ENCODE measurements around the gene KIF22.
"Not testable (repeated sequence)": the region's sequence is repeated elsewhere in the genome, so short reads cannot be mapped to it uniquely, and the experiment has no call there.

The KIF22 gene

DNA sequence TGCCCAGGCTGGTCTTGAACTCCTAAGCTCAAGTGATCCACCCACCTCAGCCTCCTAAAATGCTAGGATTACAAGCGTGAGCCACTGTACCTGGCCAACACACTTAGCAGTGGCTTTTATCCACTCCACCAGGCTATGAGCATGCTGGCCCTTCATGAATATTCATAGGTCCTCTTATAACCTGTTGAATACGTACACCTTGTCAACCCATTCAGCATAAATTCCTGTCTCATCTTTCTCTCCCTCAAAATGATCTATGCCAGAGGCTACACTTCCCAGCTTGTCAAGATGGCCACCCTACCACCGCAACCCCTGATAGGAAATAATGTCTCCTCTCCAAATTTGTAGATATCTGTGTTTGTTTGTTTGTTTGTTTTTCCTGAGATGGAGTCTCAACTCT lies 23.5 kb upstream of the KIF22 start:
- DNase-seq = no peak

- no peak for DNase-seq
These were observed 21.0 kb upstream of the KIF22 start for GRCh38 chr16:29769507-29769906.

GRCh38 chr16:29770250-29770929 lies 20.2 kb upstream of the KIF22 start:
- no peak for DNase-seq

DNA sequence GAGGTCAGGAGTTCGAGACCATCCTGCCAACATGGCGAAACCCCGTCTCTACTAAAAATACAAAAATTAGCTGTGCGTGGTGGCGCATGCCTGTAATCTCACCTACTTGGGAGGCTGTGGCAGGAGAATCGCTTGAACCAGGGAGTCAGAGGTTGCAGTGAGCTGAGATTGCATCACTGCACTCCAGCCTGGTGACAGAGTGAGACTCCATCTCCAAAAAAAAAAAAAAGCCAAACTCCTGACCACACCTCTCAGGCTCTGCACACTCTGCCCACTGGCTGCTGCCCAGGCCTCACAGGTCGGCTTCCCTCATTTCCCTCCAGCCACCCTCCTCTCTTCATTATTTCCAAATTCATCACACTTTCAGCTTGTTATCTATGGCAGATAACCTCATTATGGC lies 18.2 kb upstream of the KIF22 start:
- not testable (repeated sequence) for DNase-seq

GRCh38 chr16:29774730-29775129 lies 15.8 kb upstream of the KIF22 start:
- DNase-seq = no peak

DNA sequence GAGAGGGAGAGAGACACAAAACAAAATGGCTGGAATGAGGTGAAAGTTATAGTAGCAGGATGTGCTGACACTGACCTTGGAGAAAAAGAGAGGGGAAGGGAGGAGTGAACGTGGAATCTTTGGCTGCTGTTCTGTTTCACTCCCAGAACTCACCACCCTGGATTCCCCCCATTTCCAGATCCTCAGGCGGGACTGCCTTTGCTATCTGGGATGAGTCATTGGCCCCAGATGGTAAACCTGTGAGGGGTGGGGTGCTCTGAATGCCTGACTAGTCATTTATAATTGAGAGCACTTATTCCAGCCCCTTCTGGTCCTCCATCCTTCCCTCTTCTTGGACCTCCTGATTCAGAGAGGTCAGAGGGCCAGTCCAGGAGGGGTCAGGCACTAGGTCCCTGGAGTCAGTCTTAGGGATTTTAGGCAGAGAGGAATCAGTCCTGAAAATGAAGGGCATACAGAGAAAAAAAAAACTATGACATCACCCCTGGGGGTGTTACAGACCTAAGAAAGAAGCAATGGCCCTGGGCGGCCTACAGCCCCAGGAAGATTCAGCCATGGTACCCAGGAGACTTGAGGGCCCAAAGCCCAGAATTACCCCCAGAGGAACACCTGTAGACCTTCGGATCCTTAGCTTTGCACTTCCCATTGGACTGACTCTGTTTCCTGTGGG lies 14.7 kb upstream of the KIF22 start:
- no peak for DNase-seq

- DNase-seq = no peak
These were observed 12.8 kb upstream of the KIF22 start, which contains the start of gene ZG16 for GRCh38 chr16:29777576-29778350. ZG16 (plus strand) TSS chr16:29778256; CDS start chr16:29779267, 1,011 bp downstream.

DNA sequence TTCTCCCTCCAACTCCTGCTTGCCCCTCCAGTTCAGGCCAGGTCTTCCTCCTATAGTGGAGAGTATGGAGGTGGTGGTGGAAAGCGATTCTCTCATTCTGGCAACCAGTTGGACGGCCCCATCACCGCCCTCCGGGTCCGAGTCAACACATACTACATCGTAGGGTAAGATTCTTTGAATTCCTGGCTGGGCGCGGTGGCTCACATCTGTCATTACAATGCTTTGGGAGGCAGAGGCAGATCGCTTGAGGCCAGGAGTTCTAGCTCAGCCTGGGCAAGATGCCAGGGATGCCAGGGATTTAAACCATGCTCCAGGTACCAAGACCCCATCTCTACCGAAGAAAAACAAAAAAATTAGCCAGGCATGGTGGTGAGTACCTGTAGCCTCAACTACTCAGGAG lies 11.1 kb upstream of the KIF22 start:
- DNase-seq = no peak

DNA sequence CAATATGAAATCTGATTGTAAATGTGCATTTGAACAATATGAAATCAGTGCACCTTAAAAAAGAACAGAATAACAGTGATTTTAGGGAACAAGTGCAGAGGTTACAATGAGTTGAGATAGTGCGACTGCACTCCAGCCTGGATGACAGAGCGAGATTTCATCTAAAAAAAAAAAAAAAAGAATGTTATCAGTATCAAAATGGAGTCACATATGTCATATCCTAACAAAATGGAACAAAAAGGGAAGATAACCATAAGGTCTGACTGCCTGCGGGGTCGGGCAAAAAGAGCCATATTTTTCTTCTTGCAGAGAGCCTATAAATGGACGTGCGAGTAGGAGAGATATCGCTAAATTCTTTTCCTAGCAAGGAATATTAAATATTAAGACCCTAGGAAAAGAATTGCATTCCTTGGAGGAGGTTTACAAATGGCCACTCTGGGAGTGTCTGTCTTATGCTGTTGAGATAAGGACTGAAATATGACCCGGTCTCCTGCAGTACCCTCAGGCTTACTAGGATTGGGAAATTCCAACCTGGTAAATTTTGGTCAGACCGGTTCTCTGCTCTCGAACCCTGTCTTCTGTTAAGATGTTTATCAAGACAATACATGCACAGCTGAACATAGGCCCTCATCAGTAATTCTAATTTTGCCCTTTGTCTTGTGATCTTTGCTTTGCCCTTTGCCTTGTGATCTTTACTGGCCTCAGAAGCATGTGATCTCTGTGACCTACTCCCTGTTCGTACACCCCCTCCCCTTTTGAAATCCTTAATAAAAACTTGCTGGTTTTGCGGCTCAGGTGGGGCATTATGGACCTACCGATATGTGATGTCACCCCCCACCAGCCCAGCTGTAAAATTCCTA lies 7.2 kb upstream of the KIF22 start:
- DNase-seq = not testable (repeated sequence)

GRCh38 chr16:29784157-29784556 lies 6.4 kb upstream of the KIF22 start:
- no peak for DNase-seq

DNA sequence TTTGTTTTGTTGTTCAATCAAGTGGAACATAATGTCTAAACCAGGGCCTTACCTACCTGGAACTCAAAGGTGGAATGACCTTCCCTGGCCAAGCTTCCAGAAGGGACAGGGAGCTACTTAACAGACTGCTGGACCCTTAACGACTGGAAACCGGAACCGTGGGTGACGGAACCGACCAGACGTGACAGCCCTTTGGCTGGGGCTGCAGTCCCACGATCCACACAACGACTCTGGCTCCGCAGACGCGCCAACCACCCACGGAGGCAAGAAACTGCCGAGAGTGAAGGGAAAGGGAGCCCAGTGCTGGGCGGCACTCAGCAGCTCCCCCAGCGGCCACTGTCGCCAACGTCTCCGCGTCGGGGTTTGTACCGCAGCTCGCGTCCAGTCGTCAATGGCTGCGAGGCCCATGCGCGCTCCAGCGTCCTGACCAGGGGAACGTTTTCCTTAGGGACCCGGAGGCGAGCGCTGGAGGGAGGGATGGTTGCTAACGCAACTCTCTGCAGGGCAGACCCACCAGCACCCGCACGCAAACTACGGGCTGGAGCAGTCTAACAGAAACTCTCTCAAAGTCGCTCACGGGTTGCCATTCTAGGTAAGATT lies 5.5 kb upstream of the KIF22 start:
- no peak for DNase-seq

- DNase-seq = not testable (repeated sequence)
These were observed 3.4 kb upstream of the KIF22 start for GRCh38 chr16:29787155-29787554.

- no peak for DNase-seq
These were observed 772 bp upstream of the KIF22 start for GRCh38 chr16:29789775-29790182.

- DNase-seq = no peak
These were observed 646 bp downstream of the KIF22 start for GRCh38 chr16:29790949-29791844.

- DNase-seq = no peak
These were observed 1.6 kb downstream of the KIF22 start for GRCh38 chr16:29791845-29792807.

DNA sequence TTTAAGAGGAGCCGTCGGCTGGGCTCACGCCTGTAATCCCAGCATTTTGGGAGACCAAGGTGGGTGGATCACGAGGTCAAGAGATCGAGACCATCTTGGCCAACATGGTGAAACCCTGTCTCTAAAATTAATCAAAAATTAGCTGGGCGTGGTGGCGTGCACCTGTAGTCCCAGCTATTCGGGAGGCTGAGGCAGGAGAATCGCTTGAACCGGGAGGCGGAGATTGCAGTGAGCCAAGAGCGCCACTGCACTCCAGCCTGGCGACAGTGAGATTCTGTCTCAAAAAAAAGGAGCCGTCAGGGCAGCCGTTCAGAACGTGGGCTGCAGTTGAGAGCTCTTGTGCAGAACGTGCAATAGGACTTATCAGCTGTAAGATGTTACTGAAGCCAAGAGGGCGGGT lies 2.6 kb downstream of the KIF22 start:
- not testable (repeated sequence) for DNase-seq

- no peak for DNase-seq
These were observed 3.7 kb downstream of the KIF22 start for GRCh38 chr16:29794231-29794710.

DNA sequence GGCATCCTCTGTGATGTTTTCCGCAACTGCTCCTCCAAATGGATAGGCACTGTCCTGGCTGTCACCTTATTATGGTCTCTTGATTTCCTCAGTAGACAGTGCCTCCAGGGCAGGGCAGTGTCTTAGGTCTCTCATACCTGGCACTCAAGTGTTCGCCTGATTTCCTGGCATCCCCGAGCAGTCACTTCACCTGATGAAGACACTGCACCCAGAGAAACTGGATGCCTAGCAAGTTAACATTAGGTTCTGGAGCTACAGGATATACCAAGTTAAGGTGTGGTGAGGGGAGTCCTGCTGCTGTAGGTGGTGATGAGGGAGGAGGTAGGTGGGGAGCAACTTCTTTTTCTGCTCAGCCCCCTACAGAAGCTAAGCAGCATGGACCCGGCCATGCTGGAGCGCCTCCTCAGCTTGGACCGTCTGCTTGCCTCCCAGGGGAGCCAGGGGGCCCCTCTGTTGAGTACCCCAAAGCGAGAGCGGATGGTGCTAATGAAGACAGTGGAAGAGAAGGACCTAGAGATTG lies 11.9 kb downstream of the KIF22 start:
- DNase-seq = no peak

DNA sequence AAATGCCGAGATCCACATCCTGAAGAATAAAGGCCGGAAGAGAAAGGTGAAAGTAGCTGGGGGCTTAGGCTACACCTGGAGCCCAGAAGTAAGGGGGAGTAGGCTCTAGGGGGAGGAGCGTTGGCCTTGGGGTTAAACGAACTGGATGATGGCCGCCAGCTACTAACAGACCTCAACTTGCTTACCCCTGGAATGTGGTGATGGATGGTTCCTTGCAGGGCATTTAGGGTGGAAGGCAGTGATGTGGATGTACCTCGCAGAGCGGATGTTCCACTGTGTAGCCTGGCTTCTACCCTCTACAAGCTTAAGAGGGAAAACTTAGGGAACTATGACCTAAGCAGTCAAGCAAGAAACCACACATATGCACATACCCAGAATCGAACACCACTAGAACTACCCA lies 13.5 kb downstream of the KIF22 start:
- DNase-seq = no peak
